Activated CD4-positive, CD25-positive, alpha-beta regulatory T cell treated with anti-CD3 and anti-CD28 coated beads, Interleukin-2, amount 50 U/mL, for 72 hours (primary cell): ENCODE data around the gene CDKAL1.
"Not testable (repeated sequence)": the region's sequence is repeated elsewhere in the genome, so short reads cannot be mapped to it uniquely, and the experiment has no call there.

Source experiments
- DNase-seq: peaks from one replicate; pipeline ENCODE4 v3.0.0; 2021

CDKAL1 gene

GRCh38 chr6:21046276-21046675 lies 512.0 kb downstream of the CDKAL1 start:
- no peak for DNase-seq

DNA sequence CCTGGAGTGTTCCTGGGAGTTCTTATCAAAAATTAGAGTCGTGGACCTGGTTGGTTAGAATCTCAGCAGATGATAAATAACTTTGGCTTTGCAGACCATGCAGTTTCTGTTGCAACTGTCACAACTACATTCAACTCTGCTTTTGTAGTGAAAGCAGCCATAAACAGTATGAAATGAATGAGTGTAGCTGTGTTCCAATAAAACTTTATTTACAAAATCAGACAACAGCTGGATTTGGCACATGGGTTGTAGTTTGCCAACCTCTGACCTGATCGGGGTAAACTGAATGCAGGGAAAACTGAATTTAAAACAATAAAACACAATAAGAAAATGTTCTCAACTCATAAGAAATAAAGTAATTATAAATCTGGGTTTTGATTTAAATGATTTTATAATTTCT lies 513.8 kb downstream of the CDKAL1 start:
- no peak for DNase-seq

- DNase-seq: no peak
Measured at GRCh38 chr6:21049148-21049547, 514.9 kb downstream of the CDKAL1 start.

DNA sequence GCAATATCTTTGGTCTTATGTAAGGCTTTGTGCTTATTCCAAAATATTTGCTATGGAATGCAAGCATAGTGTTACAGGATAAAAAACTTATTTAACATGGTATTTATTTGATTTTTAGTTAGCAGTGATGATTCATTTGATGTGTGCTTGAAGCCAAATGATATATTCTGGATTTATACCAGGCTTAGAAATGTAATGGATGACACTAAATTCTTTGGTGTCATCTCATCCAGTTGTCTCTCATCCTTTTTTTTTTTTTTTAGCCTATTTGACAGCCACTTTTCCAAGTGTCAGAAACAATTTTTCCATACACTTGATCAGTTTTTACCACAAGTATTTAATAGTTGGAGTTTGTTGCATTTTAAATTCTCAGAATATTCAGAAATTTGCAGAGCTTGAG lies 515.3 kb downstream of the CDKAL1 start:
- no peak for DNase-seq

DNA sequence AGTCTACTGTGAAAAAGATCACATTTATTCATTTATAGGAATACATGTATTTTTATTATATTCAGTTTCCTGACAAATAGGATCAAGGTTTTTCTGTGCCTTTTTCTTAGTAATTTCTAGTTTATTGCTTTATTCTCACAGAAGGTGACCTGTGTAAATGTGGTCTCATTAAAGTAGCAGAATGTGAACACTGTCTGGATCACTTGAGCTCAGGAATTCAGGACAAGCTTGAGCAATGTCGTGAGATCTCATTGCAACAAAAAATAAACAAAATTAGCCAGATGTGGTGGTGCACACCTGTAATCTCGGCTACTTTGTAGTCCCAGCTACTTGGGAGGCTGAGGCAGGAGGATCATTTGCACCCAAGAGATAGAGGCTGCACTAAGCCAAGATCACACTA lies 516.7 kb downstream of the CDKAL1 start:
- DNase-seq: no peak

DNA sequence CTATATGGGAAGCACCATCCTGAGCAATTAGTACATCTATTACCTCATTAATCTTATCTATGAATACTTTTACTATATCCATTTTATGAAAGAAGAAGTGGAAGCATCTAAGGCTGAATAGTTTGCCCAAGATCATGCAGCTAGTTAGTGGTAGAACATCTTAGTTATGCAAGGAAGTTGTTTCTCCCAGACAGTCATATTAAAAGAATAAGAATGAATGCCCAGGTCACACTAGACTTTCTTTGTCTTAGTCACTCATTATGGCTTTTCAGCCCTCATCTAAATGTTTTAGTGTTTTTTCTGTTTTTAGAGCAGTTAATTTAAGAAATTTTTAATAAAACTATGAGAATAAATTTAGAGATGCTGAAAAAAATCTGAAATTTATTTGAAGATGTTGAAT lies 517.5 kb downstream of the CDKAL1 start:
- no peak for DNase-seq

- no peak for DNase-seq
Measured at GRCh38 chr6:21053612-21054011, 519.4 kb downstream of the CDKAL1 start.

DNA sequence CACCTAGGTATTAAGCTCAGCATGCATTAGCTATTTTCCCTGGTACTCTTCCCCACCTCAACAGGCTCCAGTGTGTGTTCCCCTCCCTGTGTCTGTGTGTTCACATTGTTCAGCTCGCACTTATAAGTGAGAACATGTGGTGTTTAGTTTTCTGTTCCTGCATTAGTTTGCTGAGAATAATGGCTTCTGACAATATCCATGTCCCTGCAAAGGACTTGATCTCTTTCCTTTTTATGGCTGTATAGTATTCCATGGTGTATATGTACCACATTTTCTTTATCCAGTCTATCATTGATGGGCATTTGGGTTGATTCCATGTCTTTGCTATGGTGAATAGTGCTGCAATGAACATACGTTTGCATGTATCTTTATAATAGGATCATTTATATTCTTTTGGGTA lies 521.2 kb downstream of the CDKAL1 start:
- not testable (repeated sequence) for DNase-seq

DNA sequence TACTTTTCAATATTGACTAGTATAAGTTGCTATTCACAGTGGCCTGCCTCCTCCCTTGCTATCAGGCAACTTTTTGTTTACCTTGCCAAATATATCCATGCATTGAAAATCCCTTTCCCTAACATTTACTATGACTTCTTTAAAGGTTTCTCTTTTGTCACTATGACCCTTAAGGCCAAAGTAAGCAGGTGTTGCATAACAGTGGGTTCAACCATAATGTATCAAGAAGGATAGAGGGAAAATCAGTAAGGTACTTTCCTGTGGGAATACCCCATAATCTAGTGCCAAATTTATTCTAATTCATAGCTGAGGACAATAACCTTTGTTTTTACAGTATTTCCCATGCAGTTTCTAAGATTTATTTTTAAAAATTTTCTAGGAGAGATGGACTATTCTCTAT lies 527.6 kb downstream of the CDKAL1 start:
- DNase-seq: no peak

DNA sequence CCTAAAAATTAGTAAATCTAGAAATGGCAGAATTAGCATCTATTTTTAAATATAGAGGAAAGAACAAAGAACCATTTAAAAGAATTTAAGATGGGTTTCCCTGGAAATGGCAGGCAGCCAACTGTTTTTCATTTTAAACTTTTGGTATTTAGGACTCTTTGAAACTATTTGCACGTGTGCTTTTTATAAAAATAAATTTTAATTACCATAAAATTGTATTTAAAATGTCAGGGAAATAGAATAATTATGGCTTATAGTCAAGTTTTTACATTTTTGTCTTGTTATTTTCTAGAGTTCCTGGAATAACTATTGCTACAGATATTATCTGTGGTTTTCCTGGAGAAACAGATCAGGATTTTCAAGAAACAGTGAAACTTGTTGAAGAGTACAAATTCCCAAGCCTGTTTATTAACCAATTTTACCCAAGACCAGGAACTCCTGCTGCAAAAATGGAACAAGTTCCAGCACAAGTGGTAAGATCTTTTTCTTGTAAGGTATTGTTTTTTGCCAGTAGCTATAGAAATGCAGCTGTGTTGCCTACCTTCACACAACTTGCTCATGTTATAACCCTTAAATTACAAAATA lies 530.6 kb downstream of the CDKAL1 start:
- DNase-seq: no peak

GRCh38 chr6:21067521-21067920 lies 533.3 kb downstream of the CDKAL1 start:
- no peak for DNase-seq

DNA sequence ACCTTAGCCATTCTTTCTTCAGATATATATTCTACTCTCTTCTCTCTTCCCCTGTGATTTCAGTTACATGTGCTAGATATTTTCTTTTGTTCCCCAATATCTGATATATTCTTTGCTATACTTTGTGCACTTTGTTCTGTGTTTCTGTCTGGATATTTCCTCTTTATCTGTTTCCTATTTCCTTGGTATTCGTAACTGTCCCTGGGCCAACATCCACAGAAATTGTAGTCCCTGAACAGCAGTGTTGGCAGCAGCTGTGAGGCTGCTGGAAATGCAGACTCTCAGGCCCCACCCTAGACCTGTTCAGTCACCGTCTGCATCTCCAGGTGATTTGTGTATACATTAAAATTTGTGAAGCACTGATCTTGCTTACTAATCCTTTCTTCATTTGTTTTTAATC lies 536.4 kb downstream of the CDKAL1 start:
- DNase-seq: no peak

DNA sequence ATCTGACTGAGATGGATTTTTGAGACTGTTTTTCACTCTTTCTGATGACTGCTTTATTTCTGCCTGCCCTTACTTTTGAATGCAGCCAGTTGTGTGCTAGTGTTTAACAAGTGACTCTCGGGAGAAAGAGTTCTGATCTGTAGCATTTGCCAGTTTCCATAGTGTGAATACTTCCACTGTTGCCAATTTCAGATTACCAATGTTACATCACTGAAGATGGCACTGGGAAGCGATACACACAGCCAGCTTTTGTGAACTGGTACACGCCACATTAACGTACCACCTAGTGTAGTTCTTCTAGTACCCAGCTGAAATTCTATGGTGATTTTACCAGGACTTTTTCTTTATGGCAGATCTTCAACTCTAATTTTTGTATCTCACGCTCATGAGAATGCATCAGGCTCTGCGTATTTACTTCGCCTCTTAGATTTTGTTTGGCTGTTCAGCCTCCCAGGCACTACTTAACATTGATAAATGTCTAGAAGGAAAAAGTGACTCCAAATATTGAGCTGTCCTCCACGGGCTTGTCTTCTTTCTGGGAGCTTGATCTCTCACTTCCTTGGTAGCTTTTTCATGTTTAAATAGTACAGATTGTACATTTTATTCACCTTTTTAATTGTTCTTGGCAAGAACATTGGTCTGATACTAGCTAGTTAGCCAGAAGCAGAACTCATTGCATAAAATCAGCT lies 537.7 kb downstream of the CDKAL1 start:
- DNase-seq: no peak

DNA sequence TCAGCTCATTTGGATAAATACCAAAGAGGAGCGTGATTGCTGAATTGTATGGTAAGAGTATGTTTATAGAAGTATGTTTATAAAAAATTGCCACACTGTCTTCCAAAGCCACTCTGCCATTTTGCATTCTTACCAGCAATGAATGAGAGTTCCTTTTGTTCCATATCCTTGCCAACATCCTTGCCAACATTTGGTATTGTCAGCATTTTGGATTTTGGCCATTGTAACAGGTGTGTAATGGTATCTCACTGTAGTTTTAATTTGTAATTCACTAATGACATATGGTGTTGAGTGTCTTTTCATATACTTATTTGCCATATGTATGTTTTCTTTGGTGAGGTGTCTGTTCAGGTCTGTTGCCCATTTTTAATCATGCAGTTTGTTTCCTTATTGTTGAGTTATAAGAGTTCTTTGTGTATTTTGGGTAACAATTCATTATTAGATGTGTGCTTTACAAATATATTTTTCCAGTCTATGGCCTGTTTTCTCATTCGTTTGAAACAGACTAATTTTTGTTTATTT lies 539.1 kb downstream of the CDKAL1 start:
- DNase-seq: no peak

- DNase-seq: no peak
Measured at GRCh38 chr6:21074484-21074883, 540.2 kb downstream of the CDKAL1 start.

DNA sequence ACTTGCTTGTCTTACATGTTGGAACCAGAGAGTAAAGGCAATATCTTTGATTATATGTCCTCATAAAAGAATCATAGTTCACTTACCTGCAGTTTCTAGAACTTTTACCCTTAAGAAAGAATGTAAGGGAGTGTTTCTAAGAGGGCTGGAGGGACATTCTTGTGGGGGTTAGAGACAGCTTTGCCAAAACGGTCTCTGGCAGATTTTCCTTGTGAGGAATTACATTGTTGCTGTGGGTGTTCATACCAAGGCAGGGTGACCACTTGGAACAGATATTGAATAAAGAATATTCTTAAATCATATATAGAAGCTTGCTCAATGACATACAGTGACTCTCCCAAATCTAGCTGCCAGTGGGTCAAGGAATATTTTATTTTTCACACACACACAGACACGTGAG lies 541.7 kb downstream of the CDKAL1 start:
- no peak for DNase-seq

- no peak for DNase-seq
Measured at GRCh38 chr6:21078497-21078896, 544.2 kb downstream of the CDKAL1 start.

DNA sequence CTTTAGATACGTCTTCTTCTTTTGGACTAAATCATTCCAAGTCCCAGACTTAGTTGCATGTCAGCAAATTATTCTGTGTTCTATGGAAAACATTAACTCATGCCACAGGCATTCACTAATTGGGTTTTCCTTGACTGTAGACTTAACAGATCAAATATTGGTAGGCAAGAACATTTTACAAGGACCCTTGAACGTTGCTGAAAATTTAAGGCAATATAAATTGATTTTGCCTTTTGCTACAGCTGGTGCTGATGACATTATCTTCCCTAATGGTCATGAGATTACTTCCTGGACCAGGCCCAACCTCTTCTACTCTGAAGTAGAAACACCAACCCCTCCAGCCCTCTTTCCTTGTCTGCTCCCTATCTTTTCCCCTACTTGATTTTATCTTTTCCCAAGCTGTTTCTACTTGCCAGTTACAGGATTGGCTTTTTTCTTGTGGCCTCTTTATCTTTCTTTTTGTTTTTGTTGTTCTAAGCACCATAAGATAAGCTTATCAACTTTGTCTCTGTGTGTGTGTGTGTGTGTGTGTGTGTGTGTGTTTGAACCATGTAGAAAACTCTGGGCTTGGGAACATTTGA lies 545.3 kb downstream of the CDKAL1 start:
- DNase-seq: no peak

- DNase-seq: no peak
Measured at GRCh38 chr6:21080221-21080620, 546.0 kb downstream of the CDKAL1 start.

DNA sequence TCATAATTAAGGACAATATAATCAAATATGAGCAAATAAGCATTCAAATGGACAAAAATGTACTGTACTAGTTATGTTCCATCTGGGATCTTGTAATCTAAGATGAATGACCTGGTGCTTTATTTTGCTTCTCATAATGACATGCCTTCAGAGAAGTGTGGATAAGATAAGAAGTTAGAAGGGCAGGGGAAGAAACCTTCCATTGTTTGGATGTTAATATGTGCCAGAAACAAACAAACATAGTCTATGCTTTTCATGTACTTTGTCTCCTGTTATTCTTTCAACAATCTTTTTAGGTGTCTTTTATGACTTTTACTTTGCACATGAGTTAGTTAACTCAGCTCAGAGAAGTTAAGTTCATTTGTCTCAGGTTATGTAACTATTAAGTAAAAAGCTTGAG lies 547.8 kb downstream of the CDKAL1 start:
- no peak for DNase-seq

- no peak for DNase-seq
Measured at GRCh38 chr6:21083708-21084107, 549.5 kb downstream of the CDKAL1 start.

DNA sequence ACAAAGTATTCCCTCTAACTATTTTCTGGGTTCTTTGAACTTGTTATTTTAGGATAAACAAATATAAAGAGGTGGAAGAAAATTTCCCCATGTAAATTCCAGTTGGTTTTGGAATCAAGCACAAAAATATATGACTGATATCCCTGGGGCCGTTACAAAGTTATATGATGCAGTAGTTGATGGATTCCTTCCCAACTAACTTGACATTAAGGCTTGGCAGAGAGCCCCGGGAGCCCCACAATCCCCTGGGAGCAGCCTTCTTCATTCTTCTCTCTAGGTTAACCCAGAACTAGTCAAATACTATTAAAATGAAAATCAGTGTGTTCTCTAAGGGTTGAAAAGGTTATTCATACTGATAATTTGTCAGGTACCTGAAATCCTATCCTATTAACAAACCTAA lies 550.4 kb downstream of the CDKAL1 start:
- no peak for DNase-seq

DNA sequence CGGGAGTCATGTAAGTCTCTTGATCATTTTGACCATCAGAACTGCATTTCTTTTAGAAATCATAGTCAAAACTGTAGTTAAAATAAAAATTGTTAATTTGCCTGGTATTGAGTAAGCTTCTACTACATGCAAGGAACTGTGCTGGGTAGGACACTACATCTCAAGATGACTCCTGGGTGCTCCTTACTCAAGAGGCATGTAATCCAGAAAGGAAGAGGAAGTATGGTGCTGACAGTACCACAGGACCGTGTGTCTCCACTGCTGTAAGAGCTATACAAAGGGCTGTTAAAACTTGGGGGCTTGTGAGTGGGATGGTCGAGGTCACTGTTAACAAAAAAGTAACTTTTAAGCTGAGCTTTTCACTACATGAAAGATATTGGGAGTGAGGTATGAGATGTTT lies 551.0 kb downstream of the CDKAL1 start:
- DNase-seq: no peak

DNA sequence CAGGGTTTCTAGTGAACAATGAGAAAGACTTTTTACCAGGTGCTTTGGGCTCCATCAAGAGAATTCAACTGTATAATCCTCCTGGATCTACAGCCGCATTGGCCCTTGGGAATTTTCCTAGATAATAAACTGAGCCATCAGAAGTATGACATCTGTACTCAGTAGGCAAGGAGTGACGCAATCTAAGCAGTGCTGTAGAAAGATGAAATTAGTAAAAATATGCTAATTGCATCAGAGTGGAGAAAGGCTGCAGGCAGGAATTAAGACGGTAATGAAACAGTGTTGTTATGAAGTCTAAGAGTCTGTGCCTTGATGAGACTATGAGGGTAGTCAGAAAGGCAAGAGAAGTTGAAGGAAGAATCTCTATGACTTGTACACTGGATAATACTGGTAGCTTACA lies 551.4 kb downstream of the CDKAL1 start:
- no peak for DNase-seq

GRCh38 chr6:21087188-21087587 lies 552.9 kb downstream of the CDKAL1 start:
- no peak for DNase-seq
